Stimulated activated naive CD8-positive, alpha-beta T cell treated with anti-CD3 and anti-CD28 coated beads, Interleukin-15, amount 100 ng/mL, for 72 hours (primary cell): ENCODE measurements around the gene RFWD3.
"Not testable (repeated sequence)": the region's sequence is repeated elsewhere in the genome, so short reads cannot be mapped to it uniquely, and the experiment has no call there.

Experiments used
- ATAC-seq: fragments of 150-1000 bp; cut with Tn5 transposase; 2 replicates; pipeline ENCODE4 v1.10.0; 2021; ENCODE audit warnings: mild to moderate bottlenecking, moderate library complexity
- DNase-seq, 2 donors: peaks; one replicate each; pipeline ENCODE4 v3.0.0; 2021 to 2022
- H3K27ac Mint-ChIP-seq, 2 donors: one replicate each; pipeline ENCODE4 v1.8.0; 2022; ENCODE audit warnings: mild to moderate bottlenecking in 2 of 2, mixed read lengths in 2 of 2, moderate library complexity in 2 of 2
- H3K27me3 Mint-ChIP-seq: one replicate; pipeline ENCODE4 v1.8.0; 2022; ENCODE audit warnings: mixed read lengths
- H3K4me1 Mint-ChIP-seq: one replicate; pipeline ENCODE4 v1.8.0; 2022; ENCODE audit warnings: mild to moderate bottlenecking, mixed read lengths
- H3K4me3 Mint-ChIP-seq, 2 donors: one replicate each; pipeline ENCODE4 v1.8.0; 2022; ENCODE audit warnings: mild to moderate bottlenecking in 2 of 2, mixed read lengths in 2 of 2, moderate library complexity in 1 of 2
- H3K9me3 Mint-ChIP-seq, 2 donors: one replicate each; pipeline ENCODE4 v1.8.0; 2022; ENCODE audit warnings: mixed read lengths in 2 of 2

Gene RFWD3

DNA sequence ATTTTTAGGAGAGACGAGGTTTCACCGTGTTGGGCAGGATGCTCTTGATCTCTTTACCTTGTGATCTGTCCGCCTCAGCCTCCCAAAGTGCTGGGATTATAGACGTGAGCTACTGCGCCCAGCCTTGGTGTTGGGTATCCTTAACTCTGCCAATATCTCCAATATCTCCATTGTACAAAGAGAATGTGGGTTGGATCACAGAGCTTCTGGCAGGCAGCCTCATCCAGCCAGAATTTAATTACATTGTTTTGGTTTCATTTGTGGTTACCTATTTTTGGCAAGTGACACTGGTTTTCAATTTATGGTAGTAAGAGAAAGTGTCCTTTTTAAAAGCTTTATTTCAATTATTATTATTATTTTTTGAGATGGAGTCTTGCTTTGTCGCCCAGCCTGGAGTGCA lies 14.0 kb upstream of the RFWD3 start:
- Mint-ChIP-seq H3K9me3 (no peaks in the 10 kb centered on the region), H3K4me3 (no peak overlapping the region), H3K4me1 (no peaks in the 10 kb centered on the region), H3K27ac (no peak overlapping the region), H3K27me3 (no peaks in the 10 kb centered on the region)
- no peak for DNase-seq
- no peak for ATAC-seq

DNA sequence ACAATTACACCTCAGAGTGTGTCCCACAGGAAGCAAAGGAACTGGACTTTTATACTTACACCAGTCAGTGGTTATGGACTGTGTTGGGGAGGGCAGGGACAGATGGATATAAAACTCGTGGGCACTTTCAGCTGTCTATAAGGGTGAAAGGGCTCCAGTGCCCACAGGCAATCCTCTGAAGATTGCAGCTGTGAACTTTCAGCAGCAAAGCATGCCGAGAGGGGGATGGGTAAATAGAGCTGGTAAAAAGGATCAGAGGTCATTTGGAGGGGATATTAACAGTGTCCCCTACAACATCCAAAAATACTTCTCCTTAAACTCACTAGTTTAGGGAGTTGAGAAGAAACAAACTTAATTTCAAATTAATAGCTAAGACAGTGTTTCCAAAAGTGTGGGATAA lies 13.3 kb upstream of the RFWD3 start:
- Mint-ChIP-seq H3K27me3 (no peaks in the 10 kb centered on the region), H3K4me3 (no peak overlapping the region), H3K27ac (no peak overlapping the region), H3K4me1 (no peaks in the 10 kb centered on the region), H3K9me3 (no peaks in the 10 kb centered on the region)
- DNase-seq = no peak
- no peak for ATAC-seq

DNA sequence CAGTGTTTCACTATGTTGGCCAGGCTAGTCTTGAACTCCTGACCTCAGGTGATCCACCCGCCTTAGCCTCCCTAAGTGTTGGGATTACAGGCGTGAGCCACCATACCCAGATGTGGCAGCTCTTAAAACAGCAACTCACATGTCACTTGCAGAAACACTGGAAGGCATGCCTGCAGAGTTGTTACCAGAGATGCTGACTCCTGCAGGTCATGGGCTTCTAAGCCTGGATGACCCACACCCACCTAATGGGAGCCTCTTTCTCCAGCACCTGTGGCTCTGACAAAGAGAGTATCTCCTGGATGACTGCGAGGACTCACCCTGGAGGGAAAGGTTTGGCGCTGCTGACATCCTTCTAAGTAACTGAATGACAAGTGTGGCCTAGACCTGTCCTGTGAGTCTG lies 11.2 kb upstream of the RFWD3 start:
- DNase-seq = no peak

DNA sequence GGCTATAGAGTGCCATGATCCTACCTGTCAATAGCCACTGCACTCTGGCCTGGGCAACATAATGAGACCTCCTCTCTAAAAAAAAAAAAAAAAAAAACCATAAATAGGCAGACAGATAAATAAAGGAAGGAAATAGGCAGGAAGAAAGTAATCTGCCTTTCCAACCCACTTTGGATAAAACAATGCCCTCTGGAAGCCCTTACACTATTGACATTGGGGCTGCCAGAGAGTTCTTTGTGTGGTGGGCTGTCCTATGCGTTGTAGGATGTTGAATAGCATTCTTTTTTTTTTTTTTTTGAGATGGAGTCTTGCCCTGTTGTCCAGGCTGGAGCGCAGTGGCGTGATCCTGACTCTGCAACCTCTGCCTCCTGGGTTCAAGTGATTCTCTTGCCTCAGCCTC lies 7.2 kb upstream of the RFWD3 start:
- Mint-ChIP-seq H3K9me3 (no peaks in the 10 kb centered on the region), H3K27ac (no peak overlapping the region), H3K4me3 (no peak overlapping the region), H3K4me1 (no peaks in the 10 kb centered on the region), H3K27me3 (no peaks in the 10 kb centered on the region)
- ATAC-seq = no peak
- no peak for DNase-seq

More for the DNA sequence above, 11.2 kb upstream of the RFWD3 start:
- no peak overlapping the region for H3K27ac Mint-ChIP-seq
- no peaks in the 10 kb centered on the region for H3K27me3 Mint-ChIP-seq
- H3K9me3 Mint-ChIP-seq = no peaks in the 10 kb centered on the region
- ATAC-seq = no peak
- no peak overlapping the region for H3K4me3 Mint-ChIP-seq
- H3K4me1 Mint-ChIP-seq = no peaks in the 10 kb centered on the region

DNA sequence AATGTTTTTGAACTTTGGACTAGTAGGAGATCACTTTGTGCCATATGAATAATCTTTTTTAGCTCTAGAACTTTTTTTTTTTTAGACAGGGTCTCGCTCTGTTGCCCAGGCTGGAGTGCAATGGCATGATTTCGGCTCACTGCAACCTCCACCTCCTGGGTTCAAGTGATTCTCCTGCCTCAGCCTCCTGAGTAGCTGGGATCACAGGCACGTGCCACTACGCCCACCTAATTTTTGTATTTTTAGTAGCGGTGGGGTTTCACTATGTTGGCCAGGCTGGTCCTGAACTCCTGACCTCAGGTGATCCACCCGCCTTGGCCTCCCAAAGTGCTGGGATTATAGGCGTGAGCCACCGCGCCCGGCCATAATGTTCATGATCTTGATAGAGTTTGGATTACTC lies 2.2 kb upstream of the RFWD3 start:
- not testable (repeated sequence) for H3K27ac Mint-ChIP-seq, H3K27me3 Mint-ChIP-seq, ATAC-seq, DNase-seq, H3K4me3 Mint-ChIP-seq, H3K9me3 Mint-ChIP-seq
- H3K4me1 Mint-ChIP-seq = peaks cover 34% of the 10 kb centered on the region

DNA sequence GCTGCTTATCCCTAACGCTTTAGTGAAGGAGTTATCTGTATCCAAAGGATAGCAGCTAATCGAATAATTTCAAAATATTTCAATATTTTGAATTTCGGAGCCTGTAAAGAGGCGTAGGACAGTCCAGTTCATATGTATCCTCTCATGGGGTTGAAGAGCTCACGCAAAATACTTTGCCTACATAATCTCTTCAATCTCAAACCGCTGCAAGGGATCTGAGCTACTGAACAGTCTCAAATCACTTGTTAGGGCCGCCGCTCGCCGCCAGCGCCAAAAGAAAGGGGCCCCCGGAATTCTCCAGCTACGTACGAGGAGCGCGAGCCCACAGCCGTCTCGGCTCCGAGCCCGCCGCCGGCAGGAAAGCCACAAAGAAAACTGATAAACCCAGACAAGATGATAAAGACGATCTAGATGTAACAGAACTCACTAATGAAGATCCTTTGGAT lies 601 bp upstream of the RFWD3 start:
- DNase-seq (peak; percentile 51 to 53), ATAC-seq (no peak)
- Mint-ChIP-seq H3K27me3 (no peaks in the 10 kb centered on the region), H3K9me3 (no peaks in the 10 kb centered on the region), H3K27ac (peak overlapping the region; percentile 99 to 100), H3K4me3 (peak overlapping the region; percentile 90 to 93), H3K4me1 (peaks cover 50% of the 10 kb centered on the region)

DNA sequence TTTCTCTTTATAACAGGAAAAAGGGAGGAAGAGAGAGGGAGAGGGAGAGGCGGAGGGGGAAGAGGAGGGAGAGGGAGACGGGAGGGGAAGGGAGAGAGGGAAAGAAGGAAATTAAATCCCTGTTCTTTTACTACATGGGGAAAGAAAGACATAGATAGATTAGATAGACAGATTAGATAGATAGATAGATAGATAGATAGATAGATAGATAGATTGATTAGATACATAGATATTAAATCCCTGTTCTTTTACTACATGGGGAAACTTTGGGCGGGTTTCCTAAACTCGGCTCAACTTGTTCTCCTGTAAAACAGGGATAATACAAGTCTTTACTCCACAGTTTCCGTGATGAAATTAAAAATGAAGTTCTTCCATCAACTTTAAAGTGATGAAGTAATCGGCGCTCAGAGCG lies 661 bp downstream of the RFWD3 start:
- H3K4me3 Mint-ChIP-seq = peak overlapping the region; percentile 90 to 93
- H3K9me3 Mint-ChIP-seq = no peaks in the 10 kb centered on the region
- peak overlapping the region; percentile 99 to 100 for H3K27ac Mint-ChIP-seq
- DNase-seq (no peak), ATAC-seq (no peak)
- peaks cover 58% of the 10 kb centered on the region for H3K4me1 Mint-ChIP-seq
- no peaks in the 10 kb centered on the region for H3K27me3 Mint-ChIP-seq

DNA sequence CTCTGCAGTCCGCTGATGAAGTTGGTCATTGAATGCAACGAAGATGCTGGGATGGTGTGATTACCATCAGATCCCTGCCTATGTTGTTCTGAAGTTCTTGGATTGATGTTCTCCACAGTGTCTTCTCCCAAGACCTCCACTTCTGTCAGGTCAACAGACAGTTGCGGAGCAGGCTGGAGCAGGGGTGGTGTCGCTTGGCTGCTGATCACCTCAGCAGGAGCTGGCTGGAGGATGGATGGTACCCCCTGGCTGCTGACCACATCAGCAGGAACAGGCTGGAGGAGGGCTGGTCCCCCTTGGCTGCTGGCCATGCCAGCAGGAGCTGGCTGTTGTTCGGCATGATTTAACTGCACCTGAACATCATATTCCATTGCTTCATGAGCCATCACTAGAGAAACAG lies 5.6 kb downstream of the RFWD3 start:
- DNase-seq (no peak), ATAC-seq (no peak)
- Mint-ChIP-seq H3K9me3 (no peaks in the 10 kb centered on the region), H3K27ac (peak overlapping the region in 1 of 2 donors; percentile 71), H3K4me3 (peak overlapping the region; percentile 29 to 67), H3K27me3 (no peaks in the 10 kb centered on the region), H3K4me1 (peaks cover 90% of the 10 kb centered on the region)

DNA sequence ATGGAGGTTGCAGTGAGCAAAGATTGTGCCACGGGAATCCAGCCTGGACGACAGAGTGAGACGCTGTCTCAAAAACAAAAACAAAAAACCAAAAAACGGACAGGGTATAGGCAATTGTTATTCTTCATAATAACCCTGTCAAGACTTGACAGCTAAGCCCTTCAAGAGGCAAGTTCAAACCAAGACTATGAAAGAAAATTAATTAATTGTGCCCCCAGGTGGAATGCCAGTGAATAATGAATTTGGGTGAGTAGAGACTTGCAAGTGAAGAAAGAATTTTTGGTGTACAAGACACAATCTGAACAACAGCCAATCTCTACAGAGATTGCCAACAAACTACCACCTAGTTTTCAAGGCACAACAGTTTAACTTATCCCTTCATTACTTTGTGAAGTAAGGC lies 6.3 kb downstream of the RFWD3 start:
- Mint-ChIP-seq H3K27me3 (no peaks in the 10 kb centered on the region), H3K4me1 (peaks cover 93% of the 10 kb centered on the region), H3K27ac (no peak overlapping the region), H3K9me3 (no peaks in the 10 kb centered on the region), H3K4me3 (peak overlapping the region; percentile 37 to 76)
- ATAC-seq = no peak
- no peak for DNase-seq

DNA sequence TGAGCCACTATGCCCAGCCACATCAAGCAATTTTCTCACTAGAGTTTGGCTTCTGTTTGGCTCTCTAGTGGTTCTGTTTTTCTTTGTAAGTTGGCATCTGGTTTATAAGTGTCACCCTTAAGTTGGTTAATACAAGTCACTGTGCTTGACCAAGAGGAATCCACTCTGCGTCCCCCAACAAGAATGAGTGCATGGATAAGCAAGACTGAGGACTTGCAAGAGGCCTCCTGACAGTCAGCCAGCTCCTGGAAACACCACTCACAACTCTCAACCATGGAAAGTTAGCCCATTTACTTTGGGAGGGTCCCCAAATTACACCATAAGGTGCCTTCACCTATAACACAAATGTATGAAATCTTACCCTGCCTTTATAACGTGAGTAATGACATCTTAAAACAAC lies 7.6 kb downstream of the RFWD3 start:
- no peak for DNase-seq
- Mint-ChIP-seq H3K4me3 (peak overlapping the region; percentile 18 to 76), H3K27me3 (no peaks in the 10 kb centered on the region), H3K9me3 (no peaks in the 10 kb centered on the region), H3K27ac (peak overlapping the region in 1 of 2 donors; percentile 60), H3K4me1 (peaks cover 93% of the 10 kb centered on the region)
- ATAC-seq = no peak

DNA sequence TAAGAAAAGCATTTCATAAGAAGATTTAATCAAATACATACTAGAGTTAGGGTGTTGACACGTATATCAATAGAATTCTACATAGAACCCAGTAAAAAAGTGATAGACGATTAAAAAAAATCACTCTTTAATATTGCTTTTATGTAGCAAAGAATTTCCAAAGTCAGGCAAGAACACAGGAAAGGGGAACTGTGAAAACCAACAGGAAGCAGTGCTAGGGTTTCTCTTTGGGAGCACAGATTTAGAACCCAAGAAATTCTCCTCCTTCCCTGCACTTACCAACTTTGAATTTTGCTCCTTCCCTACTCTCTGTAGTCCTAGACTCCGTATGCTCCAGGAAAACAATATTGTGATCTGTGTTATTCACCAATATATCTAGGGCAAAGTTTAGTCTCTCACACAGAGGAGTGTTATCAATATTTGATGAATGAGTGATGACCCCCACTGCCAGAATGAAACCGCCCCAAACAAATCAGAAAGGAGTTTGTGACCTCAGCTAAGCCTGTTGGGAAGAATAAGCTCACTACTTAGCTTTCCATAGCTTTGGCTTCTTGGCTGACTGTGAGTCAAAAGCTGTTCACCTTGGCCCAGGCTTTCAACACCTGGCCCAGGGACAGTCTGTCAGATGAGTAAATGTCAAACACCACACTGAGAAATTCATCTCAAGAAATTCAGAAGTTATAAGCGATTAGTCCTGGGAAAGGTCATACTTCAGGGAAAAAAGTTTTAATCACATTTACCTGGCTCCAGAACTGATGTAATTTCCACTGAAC lies 8.6 kb downstream of the RFWD3 start:
- Mint-ChIP-seq H3K27me3 (no peaks in the 10 kb centered on the region), H3K4me3 (peak overlapping the region in 1 of 2 donors; percentile 39), H3K4me1 (peaks cover 89% of the 10 kb centered on the region), H3K27ac (peak overlapping the region in 1 of 2 donors; percentile 70), H3K9me3 (no peaks in the 10 kb centered on the region)
- no peak for ATAC-seq
- DNase-seq = no peak

DNA sequence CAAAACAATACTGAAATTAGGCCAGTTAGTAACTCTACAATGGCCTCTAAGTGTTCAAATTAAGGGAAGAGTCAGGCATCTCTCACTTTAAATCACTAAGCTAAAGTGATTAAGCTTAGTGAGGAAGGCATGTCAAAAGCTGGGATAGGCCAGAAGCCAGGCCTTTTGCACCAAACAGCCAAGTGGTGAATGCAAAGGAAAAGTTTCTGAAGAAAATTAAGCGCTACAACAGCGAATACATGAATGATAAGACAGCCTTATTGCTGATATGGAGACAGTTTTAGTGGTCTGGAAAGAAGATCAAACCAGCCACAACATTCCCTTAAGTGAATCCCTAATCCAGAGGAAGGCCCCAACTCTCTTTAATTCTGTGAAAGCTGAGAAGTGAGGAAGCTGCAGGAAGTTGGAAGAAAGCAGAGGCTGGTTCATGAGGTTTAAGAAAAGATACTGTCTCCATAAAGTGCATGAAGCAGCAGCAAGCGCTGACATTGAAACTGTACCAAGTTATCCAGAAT lies 12.1 kb downstream of the RFWD3 start:
- Mint-ChIP-seq H3K4me3 (no peak overlapping the region), H3K27ac (peak overlapping the region in 1 of 2 donors; percentile 77), H3K9me3 (no peaks in the 10 kb centered on the region), H3K4me1 (peaks cover 71% of the 10 kb centered on the region), H3K27me3 (no peaks in the 10 kb centered on the region)
- ATAC-seq (no peak), DNase-seq (no peak)

DNA sequence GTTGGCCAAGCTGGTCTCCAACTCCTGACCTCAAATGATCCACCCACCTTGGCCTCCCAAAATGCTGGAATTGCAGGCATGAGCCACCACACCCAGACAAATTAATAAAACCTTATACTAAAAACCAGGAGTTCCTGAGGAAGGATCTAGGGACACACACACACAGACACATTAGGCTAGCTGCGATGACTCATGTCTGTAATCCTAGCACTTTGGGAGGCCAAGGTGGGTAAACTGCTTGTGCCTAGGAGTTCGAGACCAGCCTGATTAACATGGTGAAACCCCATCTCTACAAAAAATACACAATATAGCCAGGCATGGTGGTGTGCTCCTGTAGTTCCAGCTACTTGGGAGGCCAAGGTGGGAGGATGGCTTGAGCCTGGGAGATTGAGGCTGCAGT lies 13.8 kb downstream of the RFWD3 start:
- DNase-seq, ATAC-seq, H3K27me3 Mint-ChIP-seq, H3K4me3 Mint-ChIP-seq, H3K9me3 Mint-ChIP-seq: not testable (repeated sequence)
- H3K4me1 Mint-ChIP-seq = peaks cover 54% of the 10 kb centered on the region
- H3K27ac Mint-ChIP-seq = peak overlapping the region in 1 of 2 donors; percentile 9

DNA sequence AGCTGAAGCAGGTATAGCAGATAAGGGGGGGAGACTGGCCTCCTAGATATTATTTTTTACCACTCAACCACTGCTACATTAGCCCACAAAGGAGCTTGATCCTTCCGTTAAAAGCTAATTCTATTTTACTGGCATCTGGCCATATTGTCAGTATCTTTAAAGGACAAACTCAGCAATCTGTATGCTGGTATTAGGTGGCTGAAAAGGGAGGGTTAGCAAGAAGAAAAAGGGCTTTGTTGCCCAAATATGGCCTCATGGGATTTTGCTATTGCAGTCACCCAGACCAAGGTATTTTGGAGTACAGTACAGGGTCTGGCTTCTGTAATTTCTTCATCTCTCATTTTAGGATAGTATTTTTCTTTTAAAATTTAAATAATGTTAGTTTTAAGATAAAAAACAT lies 14.4 kb downstream of the RFWD3 start:
- H3K4me3 Mint-ChIP-seq = no peak overlapping the region
- H3K9me3 Mint-ChIP-seq = no peaks in the 10 kb centered on the region
- DNase-seq (no peak), ATAC-seq (no peak)
- peaks cover 48% of the 10 kb centered on the region for H3K4me1 Mint-ChIP-seq
- H3K27ac Mint-ChIP-seq = no peak overlapping the region
- no peaks in the 10 kb centered on the region for H3K27me3 Mint-ChIP-seq

DNA sequence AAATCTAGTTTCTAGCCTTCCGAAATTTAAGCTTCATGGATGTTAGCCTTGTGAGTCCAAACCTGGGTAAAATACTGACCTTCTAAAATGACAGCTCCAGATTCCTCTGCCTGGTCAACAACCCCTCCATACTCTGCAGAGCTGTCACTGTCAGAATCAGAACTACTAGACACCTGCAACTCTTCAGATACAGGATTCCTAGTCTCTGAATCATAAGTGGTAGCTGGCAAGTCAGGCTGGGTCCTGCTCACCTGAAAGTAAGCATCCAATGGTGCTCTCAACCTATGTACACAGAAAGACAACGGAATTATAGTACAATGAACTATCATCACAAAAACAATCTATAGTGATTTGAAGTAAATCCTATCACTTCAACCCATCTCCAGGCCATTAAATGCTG lies 14.8 kb downstream of the RFWD3 start:
- no peak for ATAC-seq
- no peak overlapping the region for H3K4me3 Mint-ChIP-seq
- H3K27ac Mint-ChIP-seq = no peak overlapping the region
- H3K27me3 Mint-ChIP-seq = no peaks in the 10 kb centered on the region
- no peak for DNase-seq
- no peaks in the 10 kb centered on the region for H3K9me3 Mint-ChIP-seq
- H3K4me1 Mint-ChIP-seq = peaks cover 46% of the 10 kb centered on the region

DNA sequence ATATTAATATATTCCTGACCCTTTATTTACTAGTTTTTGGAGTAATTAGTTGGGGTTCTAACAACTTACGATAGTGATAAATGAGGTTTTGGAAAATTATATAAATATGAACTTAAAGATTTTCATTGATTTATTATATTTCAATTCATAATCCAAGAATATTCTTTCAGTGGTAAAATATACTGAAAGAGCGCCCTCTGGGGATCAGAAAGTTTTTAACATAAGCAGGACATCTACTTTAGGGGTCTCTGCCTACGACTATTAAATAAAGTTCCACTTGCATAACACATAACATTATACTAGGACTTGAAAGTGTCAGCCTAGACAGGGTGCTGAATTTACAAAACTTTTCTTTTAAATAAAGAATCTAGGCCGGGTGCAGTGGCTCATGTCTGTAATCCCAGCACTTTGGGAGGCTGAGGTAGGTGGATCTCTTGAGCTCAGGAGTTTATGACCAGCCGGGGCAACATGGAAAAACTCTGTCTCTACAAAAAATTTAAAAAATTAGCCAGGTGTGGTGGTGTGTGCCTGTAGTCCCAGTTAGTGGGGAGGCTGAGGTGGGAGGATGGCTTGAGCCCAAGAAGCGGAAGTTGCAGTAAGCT lies 15.6 kb downstream of the RFWD3 start:
- ATAC-seq (no peak), DNase-seq (no peak)
- Mint-ChIP-seq H3K9me3 (no peaks in the 10 kb centered on the region), H3K27me3 (no peaks in the 10 kb centered on the region), H3K4me3 (no peak overlapping the region), H3K27ac (peak overlapping the region in 1 of 2 donors; percentile 15), H3K4me1 (peaks cover 38% of the 10 kb centered on the region)
